GM21737 (cell line): ENCODE data around the gene PLCH2.

Experiments
- ATAC-seq: cut with Tn5 transposase; IDR thresholded peaks from one replicate; pipeline ENCODE4 v1.9.1; 2021; ENCODE audit warnings: mild to moderate bottlenecking, moderate library complexity; ENCODE audit not compliant: unreplicated experiment

The PLCH2 gene

DNA sequence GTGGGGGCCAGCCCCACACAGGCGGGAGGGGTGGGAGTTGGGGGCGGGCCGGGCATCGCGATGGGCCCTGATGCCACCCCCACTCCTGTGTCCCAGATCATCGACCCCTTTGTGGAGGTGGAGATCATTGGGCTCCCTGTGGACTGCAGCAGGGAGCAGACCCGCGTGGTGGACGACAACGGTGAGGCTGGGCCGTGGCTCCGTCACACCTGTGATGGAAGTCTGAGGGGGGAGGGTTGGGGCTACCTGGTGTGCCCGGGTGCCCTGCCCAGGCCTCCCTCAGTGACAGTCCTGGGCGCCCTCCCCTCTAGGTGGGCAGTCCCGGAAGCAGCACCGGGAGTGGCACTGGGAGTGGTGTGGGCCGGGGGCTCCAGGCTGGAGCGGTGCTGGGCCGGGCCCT is 22.6 kb downstream of the PLCH2 start:
- ATAC-seq: no peak

DNA sequence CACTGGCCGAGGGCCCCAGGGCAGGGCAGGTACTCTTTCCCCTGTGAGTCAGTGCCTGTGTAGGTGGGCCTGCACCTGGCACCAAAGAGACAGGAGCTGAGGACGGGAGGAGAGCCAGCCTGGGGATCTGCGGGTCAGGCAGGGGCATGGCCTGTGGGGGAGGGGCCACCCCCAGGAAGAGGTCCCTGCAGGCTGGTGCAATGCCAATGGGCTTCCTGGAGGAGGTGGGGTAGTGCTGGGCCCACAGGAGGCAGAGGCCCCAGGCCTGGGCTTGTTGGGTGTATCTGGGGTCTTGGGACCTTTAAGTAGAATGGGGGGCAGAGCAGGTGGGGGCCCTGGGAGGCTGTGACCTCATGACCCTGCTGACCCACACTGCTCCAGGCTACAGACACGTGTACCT is 23.2 kb downstream of the PLCH2 start:
- no peak for ATAC-seq

DNA sequence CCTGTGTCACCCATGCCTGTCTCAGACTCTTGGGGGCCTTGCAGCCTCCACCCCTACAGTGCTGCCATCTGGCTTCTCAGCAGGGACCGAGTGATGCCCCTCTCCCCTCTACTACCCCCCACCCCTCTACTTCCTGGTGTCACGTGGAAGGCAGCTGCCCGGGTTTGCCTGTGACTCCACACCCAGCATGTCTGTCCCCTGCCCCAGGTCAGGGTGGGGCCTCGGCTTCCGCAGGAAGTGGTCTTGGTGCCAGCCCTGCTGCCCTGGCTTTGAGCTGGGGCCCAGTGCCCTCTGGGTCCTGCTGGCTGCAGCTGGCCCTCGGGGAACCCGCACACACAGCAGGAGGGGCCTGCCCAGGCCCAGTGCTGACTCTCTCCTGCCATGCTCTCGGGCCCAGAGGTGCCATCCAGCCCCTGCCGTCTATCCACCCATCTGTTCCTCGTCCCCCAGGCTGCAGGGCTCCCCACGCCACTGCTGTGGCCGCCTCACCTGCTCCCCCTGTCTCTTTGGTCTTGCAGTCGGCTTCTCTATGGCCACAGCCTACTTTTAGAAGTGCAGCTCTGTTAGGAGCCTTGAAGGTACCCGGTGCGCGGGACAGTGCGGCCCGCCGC is 24.0 kb downstream of the PLCH2 start:
- ATAC-seq: no peak

DNA sequence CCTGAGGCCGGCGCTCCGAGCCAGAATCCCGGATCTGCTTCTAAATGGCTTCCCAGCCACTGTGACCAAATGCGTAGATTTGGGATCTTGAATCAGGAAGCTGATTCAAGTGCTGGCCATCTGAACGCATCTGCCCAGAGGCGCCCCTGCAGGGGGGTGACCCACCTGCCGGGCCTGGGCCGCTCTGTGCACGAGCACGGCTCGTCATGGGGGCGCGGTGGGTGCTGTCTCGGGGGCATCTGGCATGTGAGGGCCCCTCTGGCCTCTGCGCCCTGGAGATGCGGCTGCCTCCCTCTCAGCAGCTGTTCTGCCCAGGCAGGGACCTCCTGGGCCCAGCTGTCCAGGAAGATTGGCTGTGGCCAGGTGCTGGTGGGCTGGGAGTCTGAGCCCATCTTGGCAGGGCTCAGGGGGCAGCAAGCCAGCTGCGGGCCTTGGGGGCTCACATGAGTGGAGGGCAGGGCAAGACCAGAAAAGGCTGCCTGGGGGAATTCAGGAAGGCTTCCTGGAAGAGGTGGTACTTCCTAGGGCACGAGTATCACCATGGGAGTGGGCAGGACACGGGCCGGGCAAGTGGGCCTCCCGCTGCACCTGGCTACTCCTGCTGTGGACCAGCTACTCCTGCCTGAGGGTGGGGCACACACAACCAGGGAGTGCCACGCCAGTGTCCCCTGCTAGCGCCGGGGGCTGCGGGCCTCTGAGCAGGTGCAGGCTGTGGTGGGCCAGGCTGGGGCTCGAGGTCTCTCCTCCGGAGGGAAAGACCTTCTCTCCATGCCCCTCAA is 25.1 kb downstream of the PLCH2 start:
- no peak for ATAC-seq

DNA sequence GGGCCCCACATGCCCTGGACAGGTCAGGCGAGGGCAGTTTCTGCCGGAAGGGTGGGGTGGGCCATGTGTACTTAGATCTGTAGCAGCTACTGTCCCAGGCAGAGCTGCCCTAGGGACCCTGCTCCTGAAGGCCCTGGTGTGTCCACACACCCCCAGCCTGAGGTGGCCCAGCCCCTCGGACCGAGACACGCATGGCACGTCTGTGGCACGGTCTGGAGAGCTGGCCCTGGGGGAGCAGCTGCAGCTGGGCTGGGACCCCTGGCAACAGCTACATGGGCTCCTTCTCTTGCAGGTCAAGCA is 25.7 kb downstream of the PLCH2 start:
- ATAC-seq: no peak

DNA sequence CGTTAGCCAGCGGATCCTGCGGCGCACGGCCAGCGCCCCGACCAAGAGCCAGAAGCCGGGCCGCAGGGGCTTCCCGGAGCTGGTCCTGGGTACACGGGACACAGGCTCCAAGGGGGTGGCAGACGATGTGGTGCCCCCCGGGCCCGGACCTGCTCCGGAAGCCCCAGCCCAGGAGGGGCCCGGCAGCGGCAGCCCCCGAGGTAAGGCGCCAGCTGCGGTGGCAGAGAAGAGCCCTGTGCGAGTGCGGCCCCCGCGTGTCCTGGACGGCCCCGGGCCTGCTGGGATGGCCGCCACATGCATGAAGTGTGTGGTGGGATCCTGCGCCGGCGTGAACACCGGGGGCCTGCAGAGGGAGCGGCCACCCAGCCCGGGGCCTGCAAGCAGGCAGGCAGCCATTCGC is 26.1 kb downstream of the PLCH2 start:
- ATAC-seq: no peak

DNA sequence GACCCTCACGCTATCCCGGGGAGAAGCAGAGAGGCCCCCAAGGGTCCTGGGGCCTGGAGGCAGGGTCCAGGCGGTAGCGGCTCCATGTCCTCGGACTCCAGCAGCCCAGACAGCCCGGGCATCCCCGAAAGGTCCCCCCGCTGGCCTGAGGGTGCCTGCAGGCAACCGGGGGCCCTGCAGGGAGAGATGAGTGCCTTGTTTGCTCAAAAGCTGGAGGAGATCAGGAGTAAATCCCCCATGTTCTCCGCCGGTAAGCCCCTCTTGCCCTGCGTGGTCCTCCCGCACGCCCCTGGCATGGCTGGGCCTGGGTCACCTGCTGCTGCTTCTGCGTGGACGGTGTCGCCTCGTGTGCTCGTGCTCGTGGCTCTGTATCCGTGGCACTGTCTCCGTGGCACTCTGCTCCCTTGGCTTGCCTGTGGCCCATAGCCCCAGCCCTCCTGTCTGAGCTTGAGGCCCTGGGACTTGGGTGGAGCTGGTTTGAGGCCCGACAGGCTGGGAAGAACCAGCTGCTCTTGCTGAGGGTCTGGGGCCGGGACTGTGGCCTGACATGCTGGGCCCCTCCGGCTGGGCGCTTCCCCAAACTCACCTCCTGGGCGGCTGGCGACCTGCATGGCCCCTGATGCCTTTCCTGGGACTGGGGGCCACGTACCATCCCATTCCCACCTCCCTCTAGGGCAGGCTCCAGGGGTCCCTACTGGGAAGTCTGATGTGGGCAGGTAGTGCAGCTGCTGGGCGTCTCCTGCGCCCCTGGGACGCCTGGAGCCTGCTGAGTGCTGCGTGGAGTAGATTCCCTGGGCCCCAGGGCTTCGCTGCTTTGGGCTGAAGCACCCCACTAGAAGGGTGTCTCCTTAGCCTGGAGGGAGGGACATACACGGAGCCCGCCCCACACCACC is 26.8 kb downstream of the PLCH2 start:
- ATAC-seq: no peak

DNA sequence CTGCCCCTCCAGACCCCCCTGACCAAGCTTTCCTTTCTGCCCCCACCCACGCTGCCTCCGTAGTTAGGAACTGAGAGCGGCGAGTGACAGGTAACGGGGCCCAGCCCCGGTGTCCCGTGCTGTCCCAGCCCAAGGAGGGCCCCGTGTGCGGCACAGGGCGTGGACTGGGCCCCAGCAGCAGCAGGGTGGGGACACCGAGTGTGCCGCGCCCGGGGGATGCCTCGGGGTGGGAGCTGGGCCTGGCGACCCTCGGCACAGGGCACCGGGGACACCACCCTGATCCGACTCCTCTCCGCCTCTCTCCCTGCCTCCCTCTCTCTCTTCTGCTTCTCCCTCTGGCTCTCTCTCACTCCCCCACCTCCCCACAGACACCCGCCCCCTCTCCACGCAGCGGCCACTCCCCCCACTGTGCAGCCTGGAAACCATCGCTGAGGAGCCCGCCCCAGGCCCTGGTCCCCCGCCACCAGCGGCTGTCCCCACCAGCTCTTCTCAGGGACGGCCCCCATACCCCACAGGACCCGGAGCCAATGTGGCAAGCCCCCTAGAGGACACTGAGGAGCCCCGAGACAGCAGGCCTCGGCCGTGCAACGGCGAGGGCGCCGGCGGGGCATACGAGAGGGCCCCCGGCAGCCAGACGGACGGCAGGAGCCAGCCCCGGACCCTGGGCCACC is 27.6 kb downstream of the PLCH2 start:
- ATAC-seq: no peak

DNA sequence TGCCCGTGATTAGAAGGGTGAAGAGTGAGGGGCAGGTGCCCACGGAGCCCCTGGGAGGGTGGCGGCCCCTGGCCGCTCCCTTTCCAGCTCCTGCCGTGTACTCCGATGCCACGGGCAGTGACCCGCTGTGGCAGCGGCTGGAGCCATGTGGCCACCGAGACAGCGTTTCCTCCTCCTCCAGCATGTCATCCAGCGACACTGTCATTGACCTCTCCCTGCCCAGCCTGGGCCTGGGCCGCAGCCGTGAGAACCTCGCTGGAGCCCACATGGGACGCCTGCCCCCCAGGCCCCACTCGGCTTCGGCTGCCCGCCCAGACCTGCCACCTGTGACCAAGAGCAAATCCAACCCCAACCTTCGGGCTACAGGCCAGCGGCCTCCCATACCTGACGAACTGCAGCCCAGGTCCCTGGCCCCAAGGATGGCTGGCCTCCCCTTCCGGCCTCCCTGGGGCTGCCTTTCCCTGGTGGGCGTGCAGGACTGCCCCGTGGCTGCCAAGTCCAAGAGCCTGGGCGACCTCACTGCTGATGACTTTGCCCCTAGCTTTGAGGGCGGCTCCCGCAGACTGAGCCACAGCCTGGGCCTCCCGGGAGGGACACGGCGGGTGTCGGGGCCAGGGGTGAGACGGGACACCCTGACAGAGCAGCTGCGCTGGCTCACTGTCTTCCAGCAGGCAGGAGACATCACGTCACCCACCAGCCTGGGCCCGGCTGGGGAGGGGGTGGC is 28.3 kb downstream of the PLCH2 start:
- ATAC-seq: no peak

DNA sequence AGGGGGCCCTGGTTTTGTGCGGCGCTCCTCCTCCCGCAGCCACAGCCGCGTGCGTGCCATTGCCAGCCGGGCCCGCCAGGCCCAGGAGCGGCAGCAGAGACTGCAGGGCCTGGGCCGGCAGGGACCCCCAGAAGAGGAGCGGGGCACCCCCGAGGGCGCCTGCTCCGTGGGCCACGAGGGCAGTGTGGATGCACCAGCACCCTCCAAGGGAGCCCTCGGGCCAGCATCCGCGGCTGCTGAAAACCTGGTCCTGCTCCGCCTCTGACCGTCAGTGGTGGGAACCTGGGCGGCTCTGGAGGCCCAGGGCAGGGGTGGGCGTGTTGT is 28.8 kb downstream of the PLCH2 start:
- no peak for ATAC-seq

DNA sequence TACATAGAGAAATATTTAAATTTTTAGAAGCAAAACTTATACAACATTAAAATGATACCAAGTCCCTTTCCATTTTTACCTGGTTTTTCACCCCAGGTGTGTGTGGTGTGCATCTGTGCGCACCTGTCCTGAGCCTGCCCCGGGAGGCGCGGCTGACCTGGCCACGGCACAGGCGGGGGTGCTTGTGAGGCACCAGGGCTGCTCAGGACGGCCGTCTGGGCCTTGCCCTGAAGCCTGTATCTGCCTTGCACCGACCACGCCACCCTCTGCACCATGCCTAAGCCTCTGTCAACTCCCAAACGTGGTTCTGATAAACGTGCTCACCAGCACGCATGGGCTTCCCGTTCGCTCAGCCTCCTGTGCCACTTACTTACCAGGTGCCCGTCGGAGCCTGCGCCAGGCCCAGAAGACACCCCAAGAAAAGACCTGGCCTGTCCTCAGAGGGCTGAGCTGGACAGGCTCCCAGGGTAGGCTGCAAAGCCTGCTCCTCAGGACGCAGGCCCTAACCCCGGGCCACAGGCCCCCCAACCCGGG is 29.4 kb downstream of the PLCH2 start:
- no peak for ATAC-seq

DNA sequence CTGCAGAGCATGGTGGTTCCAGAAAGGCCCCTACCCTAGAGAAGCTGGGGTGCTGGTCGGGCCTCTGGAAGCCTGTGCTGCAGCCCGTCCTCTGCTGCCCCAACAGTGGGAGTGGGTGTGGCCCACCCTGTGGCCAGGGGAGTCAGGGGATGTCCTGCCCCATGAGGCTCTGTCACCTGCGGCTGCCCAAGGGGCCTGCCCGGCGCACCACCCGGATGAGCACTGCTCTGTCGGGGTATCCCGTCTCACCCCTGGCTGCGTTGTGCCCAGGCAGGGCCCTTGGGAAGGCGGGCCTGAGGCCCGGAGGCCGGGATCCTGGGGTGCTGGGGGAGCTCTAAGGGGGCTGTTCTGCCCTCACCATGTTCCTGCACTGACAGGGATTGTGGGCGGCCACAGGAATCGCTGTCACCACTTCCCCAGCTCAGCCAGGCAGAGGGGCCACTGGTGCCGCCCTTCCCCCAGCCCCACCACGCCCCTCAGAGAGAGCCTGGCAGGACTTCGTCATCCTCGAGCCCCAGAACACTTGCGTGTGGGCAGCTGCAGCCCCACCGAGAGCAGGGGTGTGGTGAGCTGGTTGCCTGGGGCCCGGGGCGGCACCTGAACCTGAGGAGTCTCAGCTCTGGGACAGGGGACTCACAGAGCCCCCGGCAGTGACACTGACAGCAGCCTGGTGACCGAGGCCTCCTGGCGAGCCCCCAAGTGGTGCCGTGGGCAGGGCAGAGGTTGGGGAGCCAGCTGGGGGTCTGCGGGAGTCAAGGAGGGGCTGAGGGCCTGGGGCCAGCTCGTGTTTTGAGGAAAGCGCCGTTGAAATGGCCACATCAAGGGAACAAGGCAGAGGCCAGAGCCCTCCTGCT is 30.1 kb downstream of the PLCH2 start:
- ATAC-seq: no peak

DNA sequence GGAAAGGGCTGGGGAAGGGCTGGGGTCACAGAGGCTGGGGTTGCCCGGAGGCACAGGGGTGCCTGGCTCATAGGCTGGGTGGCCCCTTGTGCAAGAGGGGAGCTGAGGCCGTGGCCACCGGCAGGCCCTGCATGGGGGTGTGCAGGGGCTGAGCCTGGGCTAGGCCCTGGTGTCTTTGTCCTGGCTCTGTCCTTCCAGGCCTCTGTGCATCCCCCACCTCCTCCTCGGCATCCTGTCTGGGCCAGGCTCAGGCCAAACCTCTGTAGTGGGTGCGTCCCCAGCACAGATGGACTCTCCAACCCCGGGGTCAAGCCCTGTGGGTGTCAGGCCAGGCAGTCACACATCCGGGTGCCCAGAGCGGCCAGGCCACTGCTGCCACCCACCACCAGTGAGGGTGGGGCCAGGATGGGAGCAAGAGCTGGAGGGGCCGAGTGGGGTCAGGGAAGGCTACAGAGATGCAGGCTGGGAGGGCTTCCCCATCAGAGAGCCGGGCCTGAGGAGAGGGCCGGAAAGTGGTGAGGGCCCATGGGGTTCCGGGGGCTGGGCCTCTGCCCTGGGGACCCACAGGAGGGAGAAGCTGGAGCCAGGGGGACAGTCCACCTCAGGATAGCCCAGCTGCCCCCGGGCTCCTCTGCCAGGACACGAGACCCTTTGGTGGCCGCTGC is 30.9 kb downstream of the PLCH2 start:
- ATAC-seq: no peak

DNA sequence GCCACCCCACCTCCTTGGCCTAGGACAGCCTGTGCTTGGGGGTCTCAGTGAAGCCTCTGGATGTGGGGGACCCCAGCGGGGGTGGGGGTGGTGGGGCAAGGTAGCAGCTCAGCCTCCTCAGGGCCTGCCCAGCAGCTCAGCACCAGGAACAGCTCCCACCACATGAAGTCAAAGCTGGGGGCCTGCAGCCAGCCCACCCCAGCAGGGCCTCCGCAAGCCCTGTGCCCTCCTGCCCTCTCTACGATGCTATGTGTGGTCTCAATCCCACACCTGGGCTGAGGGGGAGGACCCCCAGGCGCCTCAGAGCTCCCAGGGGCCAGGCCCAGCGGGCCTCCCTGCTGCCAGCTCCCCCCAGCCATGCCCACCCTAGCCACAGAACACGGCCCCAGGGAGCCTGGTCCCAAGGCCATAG is 31.7 kb downstream of the PLCH2 start:
- no peak for ATAC-seq

DNA sequence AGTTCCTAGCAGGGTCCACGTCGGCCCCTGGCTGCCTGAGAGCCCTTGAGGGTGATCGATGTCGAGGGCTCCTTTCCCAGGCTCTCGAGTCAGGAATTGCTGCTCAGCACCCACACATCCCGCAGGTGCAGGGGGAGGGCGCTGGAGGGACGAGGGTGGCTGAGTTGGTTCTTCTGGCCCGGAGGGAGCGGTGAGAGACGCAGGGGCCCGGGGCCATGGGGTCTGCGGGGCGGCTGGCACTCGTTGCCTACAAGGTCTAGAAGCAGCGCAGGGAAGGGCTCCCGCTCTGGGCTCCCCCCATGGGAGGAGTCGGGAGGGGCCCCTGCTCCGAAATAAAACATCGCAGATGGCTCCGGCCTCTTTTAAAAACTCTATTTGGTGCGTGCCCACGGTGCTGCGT is 32.1 kb downstream of the PLCH2 start:
- no peak for ATAC-seq

DNA sequence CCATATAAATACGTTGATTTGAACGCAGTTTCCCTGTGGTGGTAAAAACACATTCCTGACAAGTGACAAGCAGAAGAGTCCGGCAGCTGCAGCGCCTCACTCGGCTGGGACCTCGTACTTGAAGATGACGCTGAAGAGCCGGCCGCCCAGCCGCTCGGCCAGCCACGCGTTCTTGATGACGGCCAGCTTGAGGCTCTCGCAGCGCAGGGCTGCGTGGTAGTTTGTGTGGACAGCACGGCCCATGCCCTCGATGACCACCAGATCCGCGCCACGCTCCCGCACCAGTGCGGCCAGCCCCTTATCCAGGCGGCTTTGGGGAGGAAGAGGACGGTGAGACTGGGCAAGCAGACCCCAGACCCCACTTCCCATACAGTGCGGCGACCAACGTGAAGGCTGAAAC is 32.7 kb downstream of the PLCH2 start:
- ATAC-seq: no peak

DNA sequence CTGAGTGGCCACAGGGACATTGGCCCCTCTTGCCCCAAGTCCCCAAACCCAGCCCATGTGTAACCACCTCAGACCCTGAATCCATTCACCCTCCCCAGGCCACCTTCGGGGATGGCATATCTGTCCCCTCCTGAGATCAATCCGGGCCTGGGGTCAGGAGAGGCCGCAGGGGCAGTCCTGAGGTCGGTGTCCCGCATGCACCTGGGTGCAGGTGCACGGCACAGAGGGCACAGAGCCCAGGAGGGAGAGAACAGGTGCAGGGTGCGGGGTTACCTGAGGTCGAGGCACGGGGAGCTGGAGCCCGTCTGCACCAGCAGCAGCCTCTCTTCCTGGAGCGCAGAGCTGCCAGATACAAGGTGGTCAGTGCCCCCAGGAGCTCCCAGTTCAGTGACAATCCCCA is 33.5 kb downstream of the PLCH2 start:
- no peak for ATAC-seq

DNA sequence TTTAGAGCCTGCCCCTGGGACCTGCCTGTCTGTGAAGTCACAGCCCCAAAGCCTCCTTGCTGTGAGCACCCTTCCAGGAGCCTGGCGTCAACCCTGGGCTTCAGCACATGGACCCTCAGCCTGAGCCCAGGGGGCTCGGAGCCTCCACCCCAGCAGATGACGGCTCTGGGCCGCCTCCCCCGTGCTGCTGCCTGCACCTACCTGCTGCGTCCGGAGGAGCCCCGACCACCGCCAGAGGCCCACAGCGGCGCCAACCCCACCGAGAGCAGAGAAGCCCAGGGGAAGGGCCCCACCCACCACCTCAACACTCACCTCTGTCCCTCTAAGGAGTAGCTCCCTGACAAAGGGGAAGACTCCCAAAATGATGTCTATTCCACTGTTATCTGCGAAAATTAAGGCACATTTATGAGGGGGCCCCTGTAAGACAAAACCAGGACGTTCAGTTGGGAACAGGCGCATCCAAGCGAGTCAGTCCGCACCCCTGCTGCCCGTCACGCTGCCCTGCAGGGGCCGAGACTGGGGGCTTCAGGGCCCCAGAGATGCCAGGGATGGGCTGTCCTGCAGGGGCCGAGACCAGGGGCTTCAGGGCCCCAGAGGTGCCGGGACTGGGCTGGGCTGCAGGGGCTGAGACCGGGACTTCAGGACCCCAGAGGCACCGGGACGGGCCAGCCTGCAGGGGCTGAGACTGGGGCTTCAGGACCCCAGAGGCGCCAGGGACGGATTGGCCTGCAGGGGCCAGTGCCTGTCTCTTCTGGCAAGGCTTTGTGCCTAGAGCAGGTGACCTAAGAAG is 34.5 kb downstream of the PLCH2 start:
- no peak for ATAC-seq
